ENCODE results near the gene HPD.

HPD gene

DNA sequence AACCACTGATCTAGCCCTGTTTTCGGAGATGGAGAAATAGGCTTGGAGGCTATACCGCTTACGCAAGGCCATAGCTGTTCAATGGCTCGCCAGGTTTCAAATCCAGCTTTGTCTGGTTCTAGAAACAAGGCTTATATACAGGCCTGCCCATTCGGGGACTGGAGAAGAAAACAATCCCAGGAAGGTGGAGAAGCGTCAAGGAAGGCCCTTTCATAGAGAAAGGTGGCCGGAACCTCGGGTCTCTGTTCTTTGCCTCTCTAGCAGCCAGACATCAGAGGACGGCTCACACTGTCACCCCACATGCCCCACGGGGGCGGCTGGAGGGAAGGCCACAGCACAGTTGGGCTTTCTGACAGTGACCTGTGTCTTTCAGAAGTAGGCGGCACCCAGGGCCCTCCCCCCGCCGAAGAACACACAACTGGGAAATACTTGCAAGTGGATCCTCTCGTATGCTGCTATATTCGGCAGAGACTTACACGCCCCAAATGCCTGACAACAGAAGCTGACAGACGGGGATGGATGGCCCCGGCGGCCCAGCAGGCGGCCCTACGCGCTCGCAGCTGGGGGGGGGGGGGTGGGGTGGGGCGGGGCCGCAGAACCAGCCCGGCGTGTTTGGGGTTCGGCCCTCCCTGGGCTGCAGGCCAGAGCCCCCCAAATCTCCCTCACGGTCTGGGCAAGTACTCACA lies 59.4 kb downstream of the HPD start:
- ATAC-seq (ENCODE audit: insufficient read depth, low read depth) (no peak), DNase-seq (peak; percentile 56)
- Histone ChIP-seq H3K36me3 (ENCODE audit: insufficient read depth, low read length) (peaks cover 46% of the 10 kb centered on the region), H3K27me3 (ENCODE audit: insufficient read depth, low read length, poor library complexity) (no peaks in the 10 kb centered on the region), H3K9me3 (ENCODE audit: insufficient read depth, low read length, severe bottlenecking) (no peaks in the 10 kb centered on the region), H3K4me2 (ENCODE audit: insufficient read depth, low read length) (peak overlapping the region; percentile 86), H3K9ac (ENCODE audit: low read depth, low read length) (peak overlapping the region; percentile 100), H2AFZ (ENCODE audit: low read depth, low read length) (no peak overlapping the region), H3K27ac (ENCODE audit: low read length) (peak overlapping the region; percentile 97), H3K4me1 (ENCODE audit: insufficient read depth, low read length) (peaks cover 52% of the 10 kb centered on the region), H3K4me3 (ENCODE audit: low read depth in 1 of 2, low read length in 2 of 2) (peak overlapping the region; percentile 60 to 70; a peak in 3 of 4 replicates), H3K79me2 (ENCODE audit: insufficient read depth, low read length) (peaks cover 79% of the 10 kb centered on the region), H4K20me1 (ENCODE audit: insufficient read depth, low read length) (peaks cover 38% of the 10 kb centered on the region)
- TF ChIP-seq EZH2 (IDR thresholded peaks at IDR 0.05; ENCODE audit: borderline replicate concordance, low read depth, low read length, severe bottlenecking) = no peak
- TF ChIP-seq, protein P1, sequence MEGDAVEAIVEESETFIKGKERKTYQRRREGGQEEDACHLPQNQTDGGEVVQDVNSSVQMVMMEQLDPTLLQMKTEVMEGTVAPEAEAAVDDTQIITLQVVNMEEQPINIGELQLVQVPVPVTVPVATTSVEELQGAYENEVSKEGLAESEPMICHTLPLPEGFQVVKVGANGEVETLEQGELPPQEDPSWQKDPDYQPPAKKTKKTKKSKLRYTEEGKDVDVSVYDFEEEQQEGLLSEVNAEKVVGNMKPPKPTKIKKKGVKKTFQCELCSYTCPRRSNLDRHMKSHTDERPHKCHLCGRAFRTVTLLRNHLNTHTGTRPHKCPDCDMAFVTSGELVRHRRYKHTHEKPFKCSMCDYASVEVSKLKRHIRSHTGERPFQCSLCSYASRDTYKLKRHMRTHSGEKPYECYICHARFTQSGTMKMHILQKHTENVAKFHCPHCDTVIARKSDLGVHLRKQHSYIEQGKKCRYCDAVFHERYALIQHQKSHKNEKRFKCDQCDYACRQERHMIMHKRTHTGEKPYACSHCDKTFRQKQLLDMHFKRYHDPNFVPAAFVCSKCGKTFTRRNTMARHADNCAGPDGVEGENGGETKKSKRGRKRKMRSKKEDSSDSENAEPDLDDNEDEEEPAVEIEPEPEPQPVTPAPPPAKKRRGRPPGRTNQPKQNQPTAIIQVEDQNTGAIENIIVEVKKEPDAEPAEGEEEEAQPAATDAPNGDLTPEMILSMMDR (IDR thresholded peaks at IDR 0.05; ENCODE audit: borderline replicate concordance, extremely low read depth, low read length, poor library complexity, severe bottlenecking) = no peak

GRCh38 chr12:121798787-121799155 lies 59.9 kb downstream of the HPD start:
- ATAC-seq (ENCODE audit: insufficient read depth, low read depth) = no peak
- Histone ChIP-seq H3K4me1 (ENCODE audit: insufficient read depth, low read length) (peaks cover 58% of the 10 kb centered on the region), H4K20me1 (ENCODE audit: insufficient read depth, low read length) (peaks cover 38% of the 10 kb centered on the region), H3K4me2 (ENCODE audit: insufficient read depth, low read length) (peak overlapping the region; percentile 86), H2AFZ (ENCODE audit: low read depth, low read length) (no peak overlapping the region), H3K9me3 (ENCODE audit: insufficient read depth, low read length, severe bottlenecking) (no peaks in the 10 kb centered on the region), H3K36me3 (ENCODE audit: insufficient read depth, low read length) (peaks cover 46% of the 10 kb centered on the region), H3K4me3 (ENCODE audit: low read depth in 1 of 2, low read length in 2 of 2) (peak overlapping the region in 1 of 2 experiments; percentile 60; a peak in 2 of 4 replicates), H3K79me2 (ENCODE audit: insufficient read depth, low read length) (peaks cover 74% of the 10 kb centered on the region), H3K27ac (ENCODE audit: low read length) (peak overlapping the region; percentile 59), H3K27me3 (ENCODE audit: insufficient read depth, low read length, poor library complexity) (no peaks in the 10 kb centered on the region), H3K9ac (ENCODE audit: low read depth, low read length) (peak overlapping the region; percentile 100)
- DNase-seq = no peak
- no peak for TF ChIP-seq EZH2 (IDR thresholded peaks at IDR 0.05; ENCODE audit: borderline replicate concordance, low read depth, low read length, severe bottlenecking)
- TF ChIP-seq, protein P1 (IDR thresholded peaks at IDR 0.05; ENCODE audit: borderline replicate concordance, extremely low read depth, low read length, poor library complexity, severe bottlenecking) = no peak

- Histone ChIP-seq H3K36me3 (ENCODE audit: insufficient read depth, low read length) (peaks cover 46% of the 10 kb centered on the region), H4K20me1 (ENCODE audit: insufficient read depth, low read length) (peaks cover 38% of the 10 kb centered on the region), H3K4me3 (ENCODE audit: low read depth in 1 of 2, low read length in 2 of 2) (peak overlapping the region in 1 of 2 experiments; percentile 60; a peak in 2 of 4 replicates), H3K27me3 (ENCODE audit: insufficient read depth, low read length, poor library complexity) (no peaks in the 10 kb centered on the region), H3K27ac (ENCODE audit: low read length) (peak overlapping the region; percentile 59), H3K9me3 (ENCODE audit: insufficient read depth, low read length, severe bottlenecking) (no peaks in the 10 kb centered on the region), H3K4me2 (ENCODE audit: insufficient read depth, low read length) (peak overlapping the region; percentile 86), H3K4me1 (ENCODE audit: insufficient read depth, low read length) (peaks cover 64% of the 10 kb centered on the region), H3K9ac (ENCODE audit: low read depth, low read length) (peak overlapping the region; percentile 100), H3K79me2 (ENCODE audit: insufficient read depth, low read length) (peaks cover 71% of the 10 kb centered on the region), H2AFZ (ENCODE audit: low read depth, low read length) (no peak overlapping the region)
- ATAC-seq (ENCODE audit: insufficient read depth, low read depth) = no peak
- TF ChIP-seq, protein P1 (IDR thresholded peaks at IDR 0.05; ENCODE audit: borderline replicate concordance, extremely low read depth, low read length, poor library complexity, severe bottlenecking) = no peak
- no peak for TF ChIP-seq EZH2 (IDR thresholded peaks at IDR 0.05; ENCODE audit: borderline replicate concordance, low read depth, low read length, severe bottlenecking)
- peak; percentile 46 for DNase-seq
These were observed 60.5 kb downstream of the HPD start for GRCh38 chr12:121797937-121798786.
